GM21737 (cell line): ENCODE data around the gene SORT1.
"Not testable (repeated sequence)": the region's sequence is repeated elsewhere in the genome, so short reads cannot be mapped to it uniquely, and the experiment has no call there.

Experiments
- ATAC-seq: cut with Tn5 transposase; IDR thresholded peaks from one replicate; pipeline ENCODE4 v1.9.1; 2021; ENCODE audit warnings: mild to moderate bottlenecking, moderate library complexity; ENCODE audit not compliant: unreplicated experiment

The SORT1 gene

GRCh38 chr1:109383087-109383779 lies 14.5 kb downstream of the SORT1 start:
- no peak for ATAC-seq

- no peak for ATAC-seq
Measured at GRCh38 chr1:109381573-109381972, 16.1 kb downstream of the SORT1 start.

- ATAC-seq = no peak
Measured at GRCh38 chr1:109379907-109380306, 17.8 kb downstream of the SORT1 start.

- ATAC-seq = no peak
Measured at GRCh38 chr1:109379422-109379821, 18.3 kb downstream of the SORT1 start.

GRCh38 chr1:109377698-109378097 lies 20.0 kb downstream of the SORT1 start:
- ATAC-seq = no peak

- not testable (repeated sequence) for ATAC-seq
Measured at GRCh38 chr1:109373696-109374095, 24.0 kb downstream of the SORT1 start.

GRCh38 chr1:109373126-109373525 lies 24.6 kb downstream of the SORT1 start:
- no peak for ATAC-seq

- no peak for ATAC-seq
Measured at GRCh38 chr1:109372281-109372680, 25.4 kb downstream of the SORT1 start.

GRCh38 chr1:109371341-109371739 lies 26.4 kb downstream of the SORT1 start:
- no peak for ATAC-seq

- ATAC-seq = no peak
Measured at GRCh38 chr1:109370712-109371340, 26.9 kb downstream of the SORT1 start.

GRCh38 chr1:109369167-109369746 lies 28.5 kb downstream of the SORT1 start:
- ATAC-seq = no peak

- ATAC-seq = no peak
Measured at GRCh38 chr1:109368464-109368863, 29.3 kb downstream of the SORT1 start.

GRCh38 chr1:109367626-109368025 lies 30.1 kb downstream of the SORT1 start:
- ATAC-seq = no peak

- no peak for ATAC-seq
Measured at GRCh38 chr1:109365642-109366204, 32.0 kb downstream of the SORT1 start.

GRCh38 chr1:109361649-109362048 lies 36.1 kb downstream of the SORT1 start:
- no peak for ATAC-seq

GRCh38 chr1:109361069-109361468 lies 36.6 kb downstream of the SORT1 start:
- no peak for ATAC-seq

- ATAC-seq = no peak
Measured at GRCh38 chr1:109357616-109358015, 40.1 kb downstream of the SORT1 start.

- no peak for ATAC-seq
Measured at GRCh38 chr1:109356915-109357314, 40.8 kb downstream of the SORT1 start.

GRCh38 chr1:109356505-109356904 lies 41.2 kb downstream of the SORT1 start:
- ATAC-seq = no peak

GRCh38 chr1:109354929-109355328 lies 42.8 kb downstream of the SORT1 start:
- ATAC-seq = no peak

GRCh38 chr1:109351457-109351856 lies 46.3 kb downstream of the SORT1 start:
- ATAC-seq = no peak

- no peak for ATAC-seq
Measured at GRCh38 chr1:109350655-109351054, 47.1 kb downstream of the SORT1 start.
